ENCODE results near the gene AOC1.

DNA sequence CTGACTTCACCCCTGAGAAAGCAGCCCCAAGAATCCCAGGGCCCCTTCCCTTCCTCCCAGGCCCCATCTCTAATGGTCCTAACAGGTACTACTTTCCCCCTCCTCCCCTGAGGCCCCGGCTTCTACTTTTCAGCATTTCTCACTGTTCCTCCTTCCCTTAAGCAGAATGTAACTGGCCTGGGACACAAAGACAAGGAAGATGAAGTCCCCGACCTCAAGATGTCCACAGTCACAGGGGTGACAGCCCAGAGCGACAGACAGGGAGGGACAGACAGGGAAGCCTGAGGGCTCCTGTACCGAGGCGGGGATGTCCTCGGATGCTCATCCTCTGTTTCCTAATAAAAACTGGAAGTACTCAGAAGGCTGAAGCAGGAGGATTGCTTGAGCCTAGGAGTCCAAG is 11.6 kb downstream of the AOC1 start:
- TF ChIP-seq CTCF (IDR thresholded peaks at IDR 0.05), result no peak
- no peak for TF ChIP-seq POLR2A (IDR thresholded peaks at IDR 0.05)
